GM12874 (cell line): Measurements from ENCODE around the gene CASZ1.

ENCODE experiments used
- CTCF ChIP-seq: IDR thresholded peaks from 2 replicates; pipeline ENCODE4 v1.5.1; 2011; ENCODE audit warnings: low read depth, mild to moderate bottlenecking, control low read depth, low read length, moderate library complexity; ENCODE audit not compliant: insufficient read depth

The CASZ1 gene

DNA sequence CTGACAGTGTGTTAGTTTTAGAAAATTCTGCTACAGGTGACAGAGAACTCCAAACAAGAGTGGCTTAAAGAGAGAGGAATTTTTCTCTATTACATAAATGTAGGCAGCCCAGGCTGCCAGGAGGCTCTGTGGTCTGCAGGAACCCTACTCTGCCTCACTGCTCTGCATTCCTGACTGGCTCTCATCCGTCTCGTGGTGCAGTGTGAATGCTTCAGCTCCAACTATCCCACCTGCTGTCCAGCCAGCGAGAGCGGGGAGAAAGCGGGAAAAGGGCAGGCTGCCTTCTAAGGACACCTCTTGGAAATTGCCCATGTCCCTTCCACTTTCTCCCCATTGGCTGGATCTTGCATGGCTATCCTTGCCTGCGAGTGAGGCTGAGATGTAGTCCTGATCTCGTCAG is 190.4 kb downstream of the CASZ1 start:
- no peak for TF ChIP-seq CTCF

- no peak for TF ChIP-seq CTCF
Measured at GRCh38 chr1:10604966-10605365, 191.5 kb downstream of the CASZ1 start.

DNA sequence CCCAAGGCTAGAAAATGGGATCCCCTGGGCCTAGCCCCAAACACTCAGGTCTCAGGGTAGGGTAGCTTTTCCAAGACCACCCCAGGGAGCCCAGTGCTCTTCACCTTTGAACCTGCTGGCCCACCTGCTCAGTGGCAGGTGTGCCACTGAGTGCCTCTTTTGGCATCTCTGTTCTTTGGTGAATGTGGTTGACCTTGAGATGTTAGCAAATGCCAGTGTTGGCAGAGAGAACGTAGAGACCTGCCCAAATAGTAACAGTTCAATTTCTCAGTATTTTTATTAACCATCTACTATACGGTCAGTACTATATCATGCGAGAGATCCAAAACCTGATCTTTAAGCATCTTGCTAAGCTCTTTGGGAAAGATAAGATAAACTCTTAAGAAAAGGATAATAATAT is 193.5 kb downstream of the CASZ1 start:
- no peak for TF ChIP-seq CTCF

GRCh38 chr1:10601342-10602070 is 194.9 kb downstream of the CASZ1 start:
- no peak for TF ChIP-seq CTCF

- no peak for TF ChIP-seq CTCF
Measured at GRCh38 chr1:10599194-10599861, 197.1 kb downstream of the CASZ1 start.

DNA sequence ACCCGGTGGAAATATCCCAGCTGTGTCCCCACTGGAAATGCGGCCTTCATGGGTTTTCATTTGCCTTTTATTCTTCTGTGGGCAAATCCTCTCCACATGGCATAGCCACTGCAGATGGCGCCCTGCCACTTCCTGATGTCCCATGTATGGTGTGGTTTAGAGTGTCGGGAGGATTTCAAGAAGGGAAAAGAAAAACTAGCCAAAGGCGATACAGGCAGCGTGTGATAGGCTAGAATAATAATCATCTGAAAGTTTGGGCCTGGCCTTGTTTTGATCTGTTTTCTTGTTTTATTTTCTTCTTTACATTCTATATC is 198.1 kb downstream of the CASZ1 start:
- TF ChIP-seq CTCF, result no peak

GRCh38 chr1:10597492-10598388 is 198.7 kb downstream of the CASZ1 start:
- no peak for TF ChIP-seq CTCF
